ENCODE measurements around the gene PSAPL1. TPM values are rescaled to one million over a fixed set of nuclear protein-coding genes. Genes with fewer than 3 reads are reported as not detected.

PSAPL1 gene
- polyA plus RNA-seq, 6 donors from 2014 or later = not detected

DNA sequence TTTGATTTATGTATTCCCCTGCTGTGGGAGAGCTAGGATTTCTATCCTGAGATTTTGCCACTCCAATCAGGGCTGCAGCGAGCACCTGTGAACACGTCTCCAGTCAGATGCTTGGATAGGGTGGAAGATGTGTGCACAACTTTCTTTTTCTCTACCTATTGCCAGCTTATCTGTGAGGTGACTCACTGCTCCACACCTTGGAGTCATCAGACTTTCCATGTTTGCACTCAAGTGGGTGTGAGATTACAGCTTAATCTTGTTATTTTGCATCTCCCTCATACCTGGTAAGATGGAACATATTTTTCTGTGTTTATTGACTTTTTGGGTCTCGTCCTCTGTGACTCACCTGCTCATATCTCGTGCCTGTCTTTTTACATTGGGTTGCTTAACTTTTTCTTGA lies 32.2 kb downstream of the PSAPL1 start:
- Mint-ChIP-seq H3K9me3 (peaks cover 8 to 32% (median 22%) of the 10 kb centered on the region in 7 donors), H3K36me3 (no peaks in the 10 kb centered on the region), H3K4me1 (no peaks in the 10 kb centered on the region), H3K4me3 (no peak overlapping the region), H3K27ac (no peak overlapping the region), H3K27me3 (peaks cover 0 to 4% (median 0%) of the 10 kb centered on the region in 3 donors)
- ATAC-seq (ENCODE audit: low read depth in 2 of 2) (no peak), DNase-seq (no peak)

DNA sequence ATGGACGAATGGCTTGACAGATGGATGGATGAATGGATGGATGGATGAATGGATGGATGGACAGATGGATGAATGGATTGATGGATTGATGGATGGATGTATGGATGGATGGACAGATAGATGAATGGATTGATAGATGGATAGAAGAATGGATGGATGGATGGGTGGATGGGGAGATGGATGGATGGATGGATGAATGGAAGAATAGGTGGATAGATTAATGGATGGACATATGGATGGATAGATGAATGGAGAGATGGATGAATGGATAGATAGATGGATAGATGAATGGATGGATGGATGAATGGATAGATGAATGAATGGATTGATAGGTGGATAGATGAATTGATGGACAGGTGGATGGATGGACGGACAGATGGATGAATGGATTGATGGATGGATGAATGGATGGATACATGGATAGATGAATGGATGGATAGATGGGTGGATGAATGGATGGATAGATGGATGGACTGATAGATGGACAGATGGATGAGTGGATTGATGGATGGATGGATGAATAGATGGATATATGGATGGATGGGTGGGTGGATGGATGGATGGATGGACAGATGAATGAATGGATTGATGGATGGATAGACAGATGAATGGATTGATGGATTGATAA lies 33.9 kb downstream of the PSAPL1 start:
- no peak for DNase-seq
- H3K4me1 Mint-ChIP-seq = no peaks in the 10 kb centered on the region
- peaks cover 0 to 4% (median 0%) of the 10 kb centered on the region in 3 donors for H3K27me3 Mint-ChIP-seq
- no peaks in the 10 kb centered on the region for H3K36me3 Mint-ChIP-seq
- H3K9me3 Mint-ChIP-seq = peaks cover 0 to 16% (median 9%) of the 10 kb centered on the region in 7 donors
- H3K4me3 Mint-ChIP-seq = no peak overlapping the region
- no peak for ATAC-seq (ENCODE audit: low read depth in 2 of 2)
- peak overlapping the region in 1 of 6 donors; percentile 35 for H3K27ac Mint-ChIP-seq

DNA sequence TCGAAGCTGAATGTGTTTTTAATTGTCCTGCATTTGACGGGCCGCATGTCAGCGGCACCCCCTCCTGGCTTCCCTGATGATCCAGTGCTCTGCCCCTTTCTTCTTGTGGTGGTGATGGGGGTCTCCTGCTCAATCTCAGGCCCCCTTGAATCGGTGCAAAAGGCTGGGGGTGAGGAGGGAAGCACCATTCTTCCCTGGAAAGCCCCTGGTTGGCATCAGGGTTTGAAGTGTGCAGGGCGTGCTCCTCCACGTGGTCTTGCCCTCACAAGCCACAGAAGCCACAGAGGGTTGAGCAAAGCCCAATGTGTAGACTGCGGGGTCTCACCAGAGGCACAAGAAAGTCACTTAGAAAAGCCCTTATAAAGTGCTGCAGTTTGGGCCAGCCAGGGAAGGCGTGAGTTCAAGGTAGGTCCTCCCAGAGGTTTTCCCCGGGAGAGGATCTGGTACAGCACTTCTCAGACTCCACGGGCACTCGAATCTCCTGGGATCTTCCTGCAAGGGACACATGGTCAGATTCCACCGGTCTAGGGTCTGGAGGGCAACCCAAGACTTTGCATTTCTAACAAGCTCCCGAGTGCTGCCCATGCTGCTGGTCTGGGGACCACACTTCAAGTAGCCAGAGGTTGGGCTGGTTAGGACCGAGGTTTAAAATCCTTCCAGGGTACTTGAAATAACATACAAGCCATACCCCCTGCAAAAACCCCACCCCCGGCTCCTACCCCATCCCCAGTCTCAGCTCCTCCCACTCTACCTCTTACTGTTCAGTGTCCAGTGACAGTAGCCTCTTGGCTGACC lies 35.1 kb downstream of the PSAPL1 start:
- Mint-ChIP-seq H3K36me3 (no peaks in the 10 kb centered on the region), H3K27me3 (peaks cover 0 to 4% (median 0%) of the 10 kb centered on the region in 3 donors), H3K9me3 (peaks cover 0 to 10% (median 9%) of the 10 kb centered on the region in 7 donors), H3K4me1 (no peaks in the 10 kb centered on the region), H3K27ac (no peak overlapping the region), H3K4me3 (no peak overlapping the region)
- no peak for ATAC-seq (ENCODE audit: low read depth in 2 of 2)
- DNase-seq = no peak

DNA sequence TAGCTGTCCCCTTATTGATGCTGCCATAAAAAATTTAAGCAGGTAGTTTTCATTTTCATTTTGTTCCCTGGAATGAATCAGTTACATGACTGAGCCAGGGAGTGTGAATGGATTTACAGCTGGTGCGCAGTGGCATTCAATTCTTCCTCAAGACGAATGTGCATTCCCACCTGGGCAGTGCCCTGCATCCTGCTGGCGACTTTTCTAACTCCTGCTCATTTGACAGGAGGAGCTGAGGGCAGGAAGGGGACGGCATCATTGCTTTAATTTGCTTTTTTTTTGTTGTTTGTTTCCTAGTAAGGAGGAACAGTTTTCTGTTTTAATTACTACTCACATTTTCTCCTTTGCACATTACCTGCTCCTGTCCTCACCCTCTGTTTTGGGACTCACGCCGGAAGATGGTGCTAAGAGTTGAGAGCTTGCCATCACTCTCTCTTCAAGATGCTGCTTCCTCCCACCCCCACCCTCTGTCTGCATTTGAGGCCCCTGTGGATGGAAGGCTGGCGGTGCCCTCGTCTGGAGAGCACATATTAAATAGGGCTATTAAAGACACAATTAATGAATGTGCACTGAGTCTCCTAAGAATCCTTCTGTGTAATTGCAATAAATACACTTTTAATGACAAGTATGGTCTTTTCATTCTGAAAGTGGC lies 35.8 kb downstream of the PSAPL1 start:
- Mint-ChIP-seq H3K4me1 (no peaks in the 10 kb centered on the region), H3K36me3 (no peaks in the 10 kb centered on the region), H3K9me3 (peaks cover 0 to 9% (median 8%) of the 10 kb centered on the region in 7 donors), H3K27ac (peak overlapping the region in 1 of 6 donors; percentile 62), H3K4me3 (no peak overlapping the region), H3K27me3 (peaks cover 0 to 4% (median 0%) of the 10 kb centered on the region in 3 donors)
- ATAC-seq (ENCODE audit: low read depth in 2 of 2) (no peak), DNase-seq (no peak)

DNA sequence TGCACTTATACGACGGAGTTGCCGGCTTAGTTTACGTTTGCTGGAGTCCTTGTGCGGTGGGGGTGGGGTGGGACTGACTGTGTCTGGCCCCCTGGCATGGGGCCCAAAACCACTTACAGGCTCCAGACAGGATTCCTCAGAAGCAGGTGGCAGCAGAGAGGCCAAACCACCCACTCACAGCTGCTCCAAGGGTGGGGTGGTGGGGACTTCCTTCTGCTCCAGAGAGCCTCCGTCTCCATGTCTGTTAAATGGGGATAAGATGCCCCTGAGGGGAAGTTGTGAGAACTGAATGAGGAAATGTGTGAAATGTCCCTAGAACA lies 36.7 kb downstream of the PSAPL1 start:
- ATAC-seq (ENCODE audit: low read depth in 2 of 2) (no peak), DNase-seq (no peak)
- H3K36me3 Mint-ChIP-seq = no peaks in the 10 kb centered on the region
- H3K27me3 Mint-ChIP-seq = peaks cover 0 to 4% (median 0%) of the 10 kb centered on the region in 3 donors
- no peak overlapping the region for H3K4me3 Mint-ChIP-seq
- no peak overlapping the region for H3K27ac Mint-ChIP-seq
- peaks cover 0 to 9% (median 8%) of the 10 kb centered on the region in 7 donors for H3K9me3 Mint-ChIP-seq
- no peaks in the 10 kb centered on the region for H3K4me1 Mint-ChIP-seq

DNA sequence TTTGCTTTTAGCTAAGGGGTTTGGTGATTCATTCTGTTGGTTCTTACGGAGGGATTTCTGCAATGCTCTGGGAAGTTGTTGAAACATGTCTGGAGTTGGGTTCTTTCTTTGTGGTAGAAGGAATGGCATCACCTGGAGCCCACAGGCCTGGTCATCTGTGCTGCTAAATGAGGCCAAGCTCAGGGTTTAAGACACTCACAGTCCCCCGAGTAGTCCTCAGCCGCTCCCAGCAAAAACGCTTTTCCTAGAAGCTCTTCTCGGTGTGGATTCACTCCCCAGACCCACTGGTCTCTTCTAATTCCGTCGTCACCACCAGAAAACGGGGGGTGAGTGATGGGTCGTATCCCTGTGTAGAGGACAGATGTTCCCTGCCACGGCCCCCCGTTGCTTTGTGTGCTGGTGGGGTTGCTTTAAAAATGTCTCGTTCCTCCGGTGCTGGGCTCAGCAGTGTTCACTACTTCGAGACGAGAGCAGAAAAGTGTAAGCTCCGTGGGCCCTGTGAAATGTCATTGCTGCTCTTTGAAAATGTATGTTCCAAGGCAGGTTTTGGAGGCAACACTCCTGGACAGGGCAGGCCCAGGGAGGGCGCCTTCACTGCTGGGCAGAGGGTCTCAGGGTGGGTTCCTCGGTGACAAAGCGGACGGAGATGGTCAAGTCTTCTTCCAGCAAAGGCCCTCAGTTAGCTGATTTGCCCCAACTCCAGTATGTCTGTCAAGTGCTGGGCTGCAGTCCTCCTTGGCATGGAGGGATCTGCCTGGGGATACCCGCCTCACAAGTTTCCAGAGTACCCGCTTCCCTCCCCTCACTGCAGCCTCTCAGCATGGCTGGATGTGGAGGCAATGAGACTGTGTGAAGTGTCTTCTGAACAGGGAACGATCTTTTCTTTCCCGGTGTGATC lies 37.3 kb downstream of the PSAPL1 start:
- no peak overlapping the region for H3K27ac Mint-ChIP-seq
- ATAC-seq (ENCODE audit: low read depth in 2 of 2) (no peak), DNase-seq (no peak)
- no peaks in the 10 kb centered on the region for H3K36me3 Mint-ChIP-seq
- no peaks in the 10 kb centered on the region for H3K4me1 Mint-ChIP-seq
- peaks cover 0 to 9% (median 8%) of the 10 kb centered on the region in 7 donors for H3K9me3 Mint-ChIP-seq
- peaks cover under 1 to 6% (median 4%) of the 10 kb centered on the region in 3 donors for H3K27me3 Mint-ChIP-seq
- no peak overlapping the region for H3K4me3 Mint-ChIP-seq

DNA sequence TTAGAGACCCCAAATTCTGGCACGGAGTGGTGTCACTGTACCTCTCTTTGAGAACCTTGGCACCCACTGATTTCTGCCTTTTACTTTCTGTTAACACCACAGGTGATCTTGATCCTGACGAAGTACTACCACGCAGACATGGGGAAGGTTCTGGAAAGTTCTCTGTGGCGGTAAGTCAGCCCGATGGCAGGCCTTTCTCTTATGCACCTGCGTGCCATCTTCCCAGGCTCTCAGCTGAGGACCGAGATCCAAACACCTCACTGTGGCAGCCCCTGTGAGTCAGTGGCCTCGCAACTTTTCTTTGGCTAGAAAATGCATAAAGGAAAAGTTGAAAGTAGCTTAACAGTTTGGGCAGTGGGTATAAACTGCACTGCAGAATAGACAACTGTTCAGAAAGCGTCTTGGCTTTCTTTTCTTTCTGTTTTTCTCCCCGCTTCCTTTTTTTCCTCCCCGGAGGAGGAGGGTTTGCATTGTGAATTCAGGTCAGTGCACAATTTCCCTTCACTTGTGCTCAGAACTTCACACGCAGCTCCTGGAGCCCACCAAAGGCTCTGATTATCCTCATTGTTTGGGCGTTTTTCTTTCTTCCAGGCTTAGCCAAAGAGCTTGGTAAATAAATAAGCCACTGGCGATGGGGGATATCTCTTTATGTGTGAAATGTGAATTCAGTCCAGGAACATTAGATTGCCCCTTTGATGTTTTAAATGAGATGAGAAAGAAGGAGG lies 38.4 kb downstream of the PSAPL1 start:
- Mint-ChIP-seq H3K36me3 (no peaks in the 10 kb centered on the region), H3K27me3 (peaks cover 4 to 13% (median 7%) of the 10 kb centered on the region in 3 donors), H3K27ac (no peak overlapping the region), H3K4me1 (no peaks in the 10 kb centered on the region), H3K9me3 (peaks cover 0 to 9% (median 8%) of the 10 kb centered on the region in 7 donors), H3K4me3 (no peak overlapping the region)
- no peak for DNase-seq
- no peak for ATAC-seq (ENCODE audit: low read depth in 2 of 2)

DNA sequence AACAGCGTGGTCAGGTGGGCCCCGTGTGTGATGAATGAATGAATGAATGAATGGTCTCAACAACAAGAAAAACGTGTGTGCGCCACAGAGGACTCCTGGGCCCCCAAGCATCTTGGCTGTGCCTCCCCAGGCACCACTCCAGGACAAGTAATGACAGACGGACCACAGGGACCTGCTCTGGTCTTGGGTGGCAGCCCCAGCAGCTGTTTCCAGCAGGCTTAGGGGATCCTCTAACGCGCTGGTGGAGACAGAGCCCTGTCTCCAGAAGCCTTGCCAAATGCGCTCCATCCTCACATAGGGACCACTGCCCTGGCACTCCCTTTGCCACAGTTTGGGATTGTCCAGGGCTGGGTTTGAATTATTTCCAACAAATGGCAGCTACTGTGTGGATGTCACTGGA lies 39.1 kb downstream of the PSAPL1 start:
- ATAC-seq (ENCODE audit: low read depth in 2 of 2) (no peak), DNase-seq (no peak)
- no peak overlapping the region for H3K4me3 Mint-ChIP-seq
- no peaks in the 10 kb centered on the region for H3K36me3 Mint-ChIP-seq
- no peak overlapping the region for H3K27ac Mint-ChIP-seq
- H3K4me1 Mint-ChIP-seq = no peaks in the 10 kb centered on the region
- peaks cover 4 to 13% (median 7%) of the 10 kb centered on the region in 3 donors for H3K27me3 Mint-ChIP-seq
- H3K9me3 Mint-ChIP-seq = peaks cover 0 to 4% (median 3%) of the 10 kb centered on the region in 7 donors

DNA sequence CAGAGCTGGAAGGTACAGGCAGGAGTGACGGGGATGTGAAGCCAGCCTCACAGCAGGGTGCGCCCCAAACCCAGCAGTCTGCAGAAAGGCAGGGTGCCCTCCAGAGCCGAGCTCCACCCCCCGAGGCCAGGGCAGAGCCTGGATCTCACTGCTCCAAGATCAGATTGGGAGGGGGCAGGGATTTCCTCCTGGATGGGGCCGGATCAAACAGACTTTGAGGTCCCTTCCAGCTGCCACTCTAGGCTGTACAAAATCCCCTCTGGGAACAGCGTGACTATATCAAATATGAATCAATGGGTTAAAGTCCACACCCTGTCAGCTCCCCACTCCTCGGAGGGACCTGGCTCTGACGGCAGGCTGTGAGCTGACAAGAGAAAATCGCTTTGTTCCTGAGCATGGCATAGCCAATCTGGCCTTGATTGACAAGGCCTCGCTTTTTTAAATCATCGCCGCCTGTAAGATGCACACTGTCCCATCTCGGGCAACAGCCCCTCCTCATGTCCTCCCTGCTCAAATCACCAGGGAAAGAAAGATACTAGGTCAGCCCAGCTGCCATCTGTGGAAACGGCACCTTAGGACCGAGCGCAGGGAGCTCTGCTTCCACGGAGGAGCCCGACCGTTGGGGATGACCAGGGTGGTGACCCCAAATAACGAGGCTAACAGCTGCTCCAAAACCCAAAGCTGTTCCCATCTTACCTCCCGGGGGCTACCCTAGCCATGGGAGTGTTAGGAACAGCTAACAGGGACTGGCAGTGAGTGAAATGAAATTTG lies 39.9 kb downstream of the PSAPL1 start:
- Mint-ChIP-seq H3K4me3 (no peak overlapping the region), H3K9me3 (no peaks in the 10 kb centered on the region), H3K4me1 (no peaks in the 10 kb centered on the region), H3K36me3 (no peaks in the 10 kb centered on the region), H3K27ac (no peak overlapping the region), H3K27me3 (peaks cover 4 to 13% (median 7%) of the 10 kb centered on the region in 3 donors)
- no peak for DNase-seq
- ATAC-seq (ENCODE audit: low read depth in 2 of 2) = no peak

DNA sequence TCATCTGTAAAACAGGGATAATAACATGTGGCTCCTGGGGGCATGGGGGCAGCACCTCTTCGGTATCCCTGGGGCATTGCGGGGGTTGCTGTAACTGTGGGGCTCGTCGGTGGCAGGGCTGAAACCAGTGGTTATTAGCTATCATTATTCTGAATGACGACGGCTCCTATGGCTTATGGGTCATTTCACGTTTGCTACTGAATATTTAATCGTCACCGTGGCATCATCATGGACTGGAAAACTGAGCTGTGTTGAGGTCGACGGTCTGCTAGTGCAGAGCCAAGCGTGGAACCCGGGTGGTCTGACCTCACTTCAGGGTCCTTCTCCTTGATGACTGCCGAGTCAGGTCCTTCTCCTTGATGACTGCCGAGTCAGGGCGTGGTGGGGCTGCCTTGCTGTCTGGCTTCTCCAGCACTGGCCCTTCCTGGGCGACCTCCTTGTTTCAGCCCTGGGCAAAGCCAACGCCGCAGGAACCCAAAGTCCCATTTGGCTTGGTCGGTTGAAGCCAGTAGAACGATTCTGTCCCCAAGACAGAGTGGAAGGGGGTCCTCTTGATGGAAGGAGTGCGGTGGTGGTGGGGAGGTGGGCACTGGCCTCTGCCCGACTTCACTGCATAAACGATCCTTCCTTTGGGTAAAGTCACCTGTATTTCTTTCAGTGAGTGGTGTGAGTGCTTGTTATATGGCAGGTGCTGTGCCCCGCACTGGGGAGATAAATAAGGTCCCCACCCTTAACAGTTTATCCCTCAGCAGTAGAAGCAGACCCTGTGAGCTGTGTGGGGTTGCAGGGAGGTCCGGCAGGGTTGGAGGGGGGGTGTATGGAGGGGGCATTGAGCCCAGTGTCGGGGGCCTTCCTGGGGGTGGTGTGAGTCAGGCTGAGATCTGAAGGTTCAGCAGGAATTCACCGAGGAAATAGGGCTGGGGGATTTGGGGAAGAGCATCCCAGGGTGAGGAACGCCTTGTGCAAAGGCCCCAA lies 40.8 kb downstream of the PSAPL1 start:
- DNase-seq (no peak), ATAC-seq (ENCODE audit: low read depth in 2 of 2) (no peak)
- Mint-ChIP-seq H3K4me1 (no peaks in the 10 kb centered on the region), H3K27me3 (peaks cover 4 to 13% (median 7%) of the 10 kb centered on the region in 3 donors), H3K9me3 (no peaks in the 10 kb centered on the region), H3K36me3 (no peaks in the 10 kb centered on the region), H3K27ac (no peak overlapping the region), H3K4me3 (no peak overlapping the region)
